ENCODE data around the gene AP2A1. TPM values are rescaled to one million over a fixed set of nuclear protein-coding genes. Genes with fewer than 3 reads are reported as not detected.
"Not testable (repeated sequence)": the region's sequence is repeated elsewhere in the genome, so short reads cannot be mapped to it uniquely, and the experiment has no call there.

Gene AP2A1
- total RNA-seq, 2 experiments from 2014 or later, result 78.0 to 79.2 TPM

DNA sequence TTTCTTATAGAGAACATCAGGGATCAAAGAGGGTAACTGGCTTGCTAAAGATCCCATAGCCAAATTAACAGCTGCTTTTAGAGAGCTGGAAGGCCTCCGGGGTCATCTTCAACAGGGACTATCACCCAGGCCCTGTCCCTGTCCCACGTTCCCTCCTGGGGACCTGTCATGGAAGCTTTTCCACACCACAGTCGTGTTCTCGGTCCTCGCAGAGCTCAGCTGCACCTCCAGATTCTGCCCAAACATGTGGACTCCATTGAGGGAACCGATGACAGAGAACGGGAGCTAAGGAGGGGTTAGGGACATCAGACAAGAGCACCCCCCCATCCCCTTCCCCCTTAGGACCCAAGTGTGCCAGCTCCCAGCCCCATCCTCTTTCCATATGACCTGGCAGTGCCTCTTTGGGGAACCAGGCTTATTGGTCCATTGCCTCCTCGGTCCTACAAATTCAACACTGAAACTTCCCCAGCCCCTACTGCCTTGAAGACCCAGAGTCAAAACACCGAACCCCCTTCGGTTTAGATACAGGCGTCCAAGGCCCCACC is 45.7 kb downstream of the AP2A1 start:
- no peak for DNase-seq
- ChIA-PET CTCF (interaction anchor here (1.0 to 1.1 kb wide), 2 partner anchors 9 to 56 kb away, joined by 3 read pairs; no protein-coding TSS in a partner anchor), POLR2A (interaction anchor here (1.0 to 2.0 kb wide), 17 partner anchors 12 to 222 kb away, joined by 3 to 17 read pairs (median 4); partner anchors contain the start of genes AKT1S1, AP2A1, PNKP and PRR12)
- Mint-ChIP-seq H3K4me1 (peaks cover 47% of the 10 kb centered on the region), H3K4me3 (peak overlapping the region; percentile 87), H3K36me3 (ENCODE audit: low read depth) (peaks cover 6% of the 10 kb centered on the region), H3K27ac (peak overlapping the region; percentile 88), H3K9me3 (no peaks in the 10 kb centered on the region), H3K27me3 (no peaks in the 10 kb centered on the region)

DNA sequence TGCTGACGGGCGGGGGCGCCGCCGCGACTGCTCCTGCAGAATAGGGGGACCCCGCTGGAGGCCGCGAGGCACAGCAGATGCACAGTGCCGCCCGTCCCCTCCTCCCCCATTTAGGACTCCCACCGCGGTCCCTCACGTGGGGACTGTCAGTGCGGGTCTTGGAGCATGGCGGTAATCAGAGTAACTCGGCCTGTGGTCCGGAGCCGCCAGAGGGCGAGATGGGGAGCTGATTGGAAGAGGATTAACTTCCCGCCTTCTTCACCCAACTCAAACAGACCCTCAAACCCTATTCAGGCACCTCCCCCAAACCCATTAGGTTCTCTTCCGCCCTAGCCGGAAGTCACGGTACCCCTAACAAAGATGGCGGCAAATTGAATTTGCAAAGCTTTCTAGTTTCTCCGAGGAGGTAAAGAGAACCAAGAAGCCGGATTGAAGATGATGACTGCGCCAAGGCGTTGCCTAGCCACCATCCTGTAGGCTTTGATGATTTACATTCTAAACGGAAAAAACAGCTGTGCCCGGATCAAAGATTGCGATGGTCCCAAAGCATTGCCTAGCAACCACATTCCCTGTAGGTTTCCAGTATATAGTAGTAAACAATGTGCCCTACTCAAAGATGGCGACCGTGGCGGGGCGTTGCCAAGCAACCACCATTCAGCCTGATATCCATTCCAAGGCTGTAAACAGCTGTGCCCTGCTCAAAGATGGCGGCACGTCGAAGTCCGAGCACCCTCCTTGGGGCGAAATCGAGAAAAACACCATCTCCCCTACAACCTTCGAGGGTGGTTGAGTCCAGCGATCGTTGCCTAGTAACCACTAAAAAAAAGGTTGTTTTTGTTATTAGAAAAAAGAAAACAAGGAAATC is 46.4 kb downstream of the AP2A1 start, which contains the start of gene FUZ:
Gene FUZ, minus strand, starts transcription at position 296 of the 865 bp plus-strand sequence. Its CDS starts 186 bp downstream, at position 110.
- Mint-ChIP-seq H3K4me1 (peaks cover 40% of the 10 kb centered on the region), H3K4me3 (peak within 1 kb of the TSS; percentile 87), H3K36me3 (ENCODE audit: low read depth) (peaks cover 2% of the 10 kb centered on the region), H3K9me3 (no peaks in the 10 kb centered on the region), H3K27me3 (no peaks in the 10 kb centered on the region), H3K27ac (peak within 1 kb of the TSS; percentile 88)
- POLR2A ChIA-PET, result interaction anchor here (0.7 to 2.0 kb wide), 22 partner anchors 12 to 223 kb away, joined by 3 to 17 read pairs (median 4); partner anchors contain the start of genes AKT1S1, AP2A1, ATF5 and NUP62
- DNase-seq, result peak; percentile 96
- CTCF ChIA-PET, result interaction anchor here (0.7 to 1.1 kb wide), 3 partner anchors 10 to 56 kb away, joined by 3 read pairs; no protein-coding TSS in a partner anchor

DNA sequence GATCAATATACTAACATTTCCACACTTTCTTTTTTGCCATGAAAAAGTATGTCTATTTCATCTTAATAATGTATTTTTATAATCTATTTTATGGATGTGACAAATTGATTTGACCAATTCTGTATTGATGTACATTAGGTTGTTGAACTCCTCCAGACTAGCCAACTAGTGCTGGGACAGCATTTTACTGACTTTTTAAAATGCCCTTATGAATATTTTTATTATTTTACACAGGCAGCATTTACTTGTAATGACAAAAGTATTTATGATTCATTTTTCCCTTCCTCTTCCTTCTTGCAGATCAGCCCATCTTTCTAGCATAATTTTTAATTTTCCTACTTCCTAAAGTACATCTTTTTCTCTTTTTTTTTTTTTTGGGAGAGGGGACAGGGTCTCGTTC is 47.2 kb downstream of the AP2A1 start:
- CTCF ChIA-PET, result no interaction called here
- DNase-seq, result no peak

GRCh38 chr19:49816590-49816989 is 49.8 kb downstream of the AP2A1 start:
- Mint-ChIP-seq H3K4me1 (peaks cover 46% of the 10 kb centered on the region), H3K36me3 (ENCODE audit: low read depth) (peaks cover 12% of the 10 kb centered on the region), H3K27me3 (no peaks in the 10 kb centered on the region), H3K4me3 (no peak overlapping the region), H3K9me3 (no peaks in the 10 kb centered on the region), H3K27ac (no peak overlapping the region)
- POLR2A ChIA-PET, result no interaction called here
- CTCF ChIA-PET, result no interaction called here
- no peak for DNase-seq

More for the DNA sequence above, 47.2 kb downstream of the AP2A1 start:
- Mint-ChIP-seq H3K4me3 (peak overlapping the region; percentile 87), H3K4me1 (peaks cover 41% of the 10 kb centered on the region), H3K36me3 (ENCODE audit: low read depth) (peaks cover 3% of the 10 kb centered on the region), H3K27ac (no peak overlapping the region), H3K9me3 (no peaks in the 10 kb centered on the region), H3K27me3 (no peaks in the 10 kb centered on the region)
- POLR2A ChIA-PET, result interaction anchor here (1.1 to 2.0 kb wide), 10 partner anchors 37 to 223 kb away, joined by 3 to 17 read pairs (median 5); partner anchors contain the start of genes AKT1S1, ATF5, NUP62 and PRR12

DNA sequence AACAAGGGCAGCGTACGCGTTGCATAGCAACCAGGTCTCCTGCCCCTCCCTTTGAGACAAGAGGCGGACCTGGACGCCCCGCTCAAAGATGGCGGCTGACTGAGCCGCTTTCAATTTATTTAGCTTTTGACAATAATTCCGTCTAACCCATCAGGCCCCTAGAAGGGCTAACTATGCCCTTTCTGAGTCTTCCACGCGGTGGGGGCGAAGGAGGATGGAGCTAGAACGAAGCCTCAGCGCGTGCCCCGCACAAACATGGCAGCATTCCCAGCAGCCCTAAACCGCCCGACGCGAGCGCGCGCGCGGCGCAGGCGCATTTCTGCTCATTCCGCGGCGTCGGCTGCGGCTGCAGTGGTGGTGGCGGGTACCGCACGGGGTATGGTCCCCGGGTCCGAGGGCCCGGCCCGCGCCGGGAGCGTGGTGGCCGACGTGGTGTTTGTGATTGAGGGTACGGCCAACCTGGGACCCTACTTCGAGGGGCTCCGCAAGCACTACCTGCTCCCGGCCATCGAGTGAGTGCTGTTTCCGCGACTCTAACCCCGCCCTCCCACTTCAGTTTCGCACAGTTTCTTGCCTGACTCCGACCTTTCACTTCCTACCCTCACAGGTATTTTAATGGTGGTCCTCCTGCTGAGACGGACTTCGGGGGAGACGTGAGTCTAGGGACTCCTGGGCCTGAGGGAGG is 51.3 kb downstream of the AP2A1 start, which contains the start of gene MED25:
Gene MED25, plus strand, starts transcription at position 326 of the 685 bp plus-strand sequence. Its CDS starts 53 bp downstream, at position 379.
- ChIA-PET CTCF (interaction anchor here (1.0 kb wide), 1 partner anchor 30 kb away, joined by 4 read pairs; no protein-coding TSS in a partner anchor), POLR2A (interaction anchor here (0.6 to 2.5 kb wide), 8 partner anchors 9 to 112 kb away, joined by 3 to 22 read pairs (median 4); partner anchors contain the start of genes AKT1S1, AP2A1, NUP62 and PTOV1)
- peak within 1 kb of the TSS; percentile 93 for H3K27ac Mint-ChIP-seq

DNA sequence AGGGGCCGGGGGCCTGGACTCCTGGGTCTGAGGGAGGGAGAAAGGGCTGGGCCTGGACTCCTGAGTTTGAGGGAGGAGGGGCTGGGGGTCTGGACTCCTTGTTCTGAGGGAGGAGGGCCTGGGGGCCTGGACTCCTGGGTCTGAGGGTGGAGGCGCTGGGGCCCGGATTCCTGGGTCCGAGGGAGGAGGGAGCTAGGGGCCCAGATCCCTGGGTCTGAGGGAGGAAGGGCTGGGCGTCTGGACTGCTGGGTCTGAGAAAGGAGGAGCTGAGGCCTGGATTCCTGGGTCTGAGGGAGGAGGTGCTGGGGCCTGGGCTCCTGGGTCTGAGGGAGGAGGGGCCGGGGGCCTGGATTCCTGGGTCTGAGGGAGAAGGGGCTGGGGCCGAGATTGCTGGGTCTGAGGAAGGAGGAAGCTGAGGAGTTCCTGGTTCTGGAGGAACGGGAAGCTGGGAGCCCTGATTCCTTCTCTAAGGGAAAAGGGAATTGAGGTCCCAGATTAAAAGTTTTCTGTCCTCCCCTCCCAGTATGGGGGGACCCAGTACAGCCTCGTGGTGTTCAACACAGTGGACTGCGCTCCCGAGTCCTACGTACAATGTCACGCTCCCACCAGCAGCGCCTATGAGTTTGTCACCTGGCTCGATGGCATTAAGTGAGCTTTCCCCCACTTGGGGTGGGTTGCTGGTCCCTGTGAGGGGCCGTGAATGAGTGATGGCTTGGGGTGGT is 52.0 kb downstream of the AP2A1 start:
- no peak for DNase-seq
- H3K27me3 Mint-ChIP-seq, result no peaks in the 10 kb centered on the region
- peak overlapping the region; percentile 86 for H3K4me3 Mint-ChIP-seq
- H3K9me3 Mint-ChIP-seq, result no peaks in the 10 kb centered on the region
- ChIA-PET CTCF (no interaction called here), POLR2A (interaction anchor here (0.8 to 2.5 kb wide), 8 partner anchors 9 to 58 kb away, joined by 3 to 22 read pairs (median 4); partner anchors contain the start of genes AKT1S1, PTOV1 and TBC1D17)
- H3K36me3 Mint-ChIP-seq (ENCODE audit: low read depth), result peaks cover 21% of the 10 kb centered on the region
- peak overlapping the region; percentile 93 for H3K27ac Mint-ChIP-seq
- peaks cover 30% of the 10 kb centered on the region for H3K4me1 Mint-ChIP-seq

More for the DNA sequence above, 51.3 kb downstream of the AP2A1 start, which contains the start of gene MED25:
- peak; percentile 89 for DNase-seq
- H3K36me3 Mint-ChIP-seq (ENCODE audit: low read depth), result peaks cover 15% of the 10 kb centered on the region
- H3K4me1 Mint-ChIP-seq, result peaks cover 36% of the 10 kb centered on the region
- H3K4me3 Mint-ChIP-seq, result peak within 1 kb of the TSS; percentile 86
- H3K9me3 Mint-ChIP-seq, result no peaks in the 10 kb centered on the region
- H3K27me3 Mint-ChIP-seq, result no peaks in the 10 kb centered on the region

DNA sequence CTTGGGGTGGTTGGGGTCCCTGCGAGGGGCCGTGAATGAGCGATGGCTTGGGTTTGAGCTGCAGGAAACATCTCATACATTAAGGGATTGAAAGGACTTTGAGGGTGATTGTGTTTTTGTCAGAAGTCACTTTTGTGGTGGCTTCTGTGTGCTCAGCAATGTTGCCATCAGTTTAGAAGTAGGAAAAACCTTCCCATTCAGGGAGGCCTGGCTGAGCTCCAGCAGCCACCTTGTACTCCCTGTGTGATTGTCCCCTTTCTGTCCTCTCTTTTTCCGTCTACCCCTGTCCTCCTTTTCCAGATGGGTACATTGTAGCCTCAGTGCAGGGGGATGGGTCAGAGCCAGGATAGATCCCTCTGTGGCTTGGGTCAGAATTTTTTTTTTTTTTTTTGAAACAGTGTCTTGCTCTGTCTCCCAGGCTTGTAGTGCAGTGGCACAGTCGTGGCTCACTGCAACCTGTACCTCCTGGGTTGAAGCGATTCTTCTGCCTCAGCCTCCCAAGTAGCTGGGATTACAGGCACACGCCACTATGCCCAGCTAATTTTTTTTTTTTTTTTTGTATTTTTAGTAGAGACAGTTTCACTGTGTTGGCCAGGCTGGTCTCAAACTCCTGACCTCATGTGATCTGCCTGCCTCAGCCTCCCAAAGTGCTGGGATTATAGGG is 52.8 kb downstream of the AP2A1 start:
- Mint-ChIP-seq H3K27ac (peak overlapping the region; percentile 93), H3K4me1 (peaks cover 24% of the 10 kb centered on the region), H3K36me3 (ENCODE audit: low read depth) (peaks cover 25% of the 10 kb centered on the region), H3K4me3 (peak overlapping the region; percentile 86)
- DNase-seq, H3K9me3 Mint-ChIP-seq, CTCF ChIA-PET, H3K27me3 Mint-ChIP-seq: not testable (repeated sequence)
- POLR2A ChIA-PET, result interaction anchor here (0.8 to 2.5 kb wide), 7 partner anchors 10 to 57 kb away, joined by 3 to 22 read pairs (median 4); partner anchors contain the start of genes AKT1S1, PTOV1 and TBC1D17

DNA sequence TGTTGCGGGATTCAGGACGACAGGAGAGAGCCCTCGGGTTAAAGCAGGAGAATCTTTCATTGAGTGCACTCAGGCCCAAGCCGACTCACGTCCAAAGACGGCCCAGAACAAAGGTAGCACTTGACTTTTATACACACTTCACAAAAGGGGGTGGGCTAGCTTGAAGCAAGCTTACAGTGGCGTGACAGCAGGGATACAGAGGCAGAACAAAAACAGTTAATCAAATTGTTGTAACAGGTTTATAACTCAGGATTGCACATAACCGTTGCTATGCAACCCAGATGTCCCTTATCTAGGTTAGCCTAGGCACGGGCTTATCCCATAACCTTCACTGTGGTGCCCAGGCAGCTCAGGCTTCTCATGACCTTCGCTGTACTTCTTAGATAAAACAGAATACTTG is 53.3 kb downstream of the AP2A1 start:
- no peaks in the 10 kb centered on the region for H3K9me3 Mint-ChIP-seq

DNA sequence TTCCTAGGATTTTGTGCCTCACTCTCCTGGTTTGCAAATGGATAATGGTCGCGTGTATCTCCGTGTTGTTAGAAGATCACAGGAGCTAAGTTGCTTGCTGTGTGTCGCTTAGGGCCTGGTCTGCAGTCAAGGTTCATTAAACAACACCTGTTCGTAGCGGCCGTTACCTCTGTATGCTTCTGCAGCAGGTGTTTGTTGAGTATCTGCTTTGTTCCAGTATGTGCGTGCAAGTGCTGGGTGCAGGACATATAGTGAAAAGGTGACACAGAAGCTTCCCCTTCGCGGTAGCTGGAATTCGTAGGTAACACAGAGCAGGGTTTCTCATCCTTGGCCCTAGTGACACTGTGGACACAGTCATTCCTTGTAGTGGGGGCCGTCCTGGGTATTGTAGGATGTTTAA is 56.7 kb downstream of the AP2A1 start:
- H3K9me3 Mint-ChIP-seq, result no peaks in the 10 kb centered on the region
- no peak for DNase-seq
- peaks cover 18% of the 10 kb centered on the region for H3K4me1 Mint-ChIP-seq
- H3K36me3 Mint-ChIP-seq (ENCODE audit: low read depth), result peaks cover 30% of the 10 kb centered on the region
- ChIA-PET POLR2A (no interaction called here), CTCF (no interaction called here)
- no peak overlapping the region for H3K27ac Mint-ChIP-seq
- H3K27me3 Mint-ChIP-seq, result no peaks in the 10 kb centered on the region
- H3K4me3 Mint-ChIP-seq, result no peak overlapping the region

More for the DNA sequence above, 53.3 kb downstream of the AP2A1 start:
- H3K36me3 Mint-ChIP-seq (ENCODE audit: low read depth), result peaks cover 25% of the 10 kb centered on the region
- H3K4me1 Mint-ChIP-seq, result peaks cover 24% of the 10 kb centered on the region
- no peak for DNase-seq
- ChIA-PET CTCF (no interaction called here), POLR2A (no interaction called here)
- H3K27ac Mint-ChIP-seq, result no peak overlapping the region
- H3K27me3 Mint-ChIP-seq, result no peaks in the 10 kb centered on the region
- no peak overlapping the region for H3K4me3 Mint-ChIP-seq

DNA sequence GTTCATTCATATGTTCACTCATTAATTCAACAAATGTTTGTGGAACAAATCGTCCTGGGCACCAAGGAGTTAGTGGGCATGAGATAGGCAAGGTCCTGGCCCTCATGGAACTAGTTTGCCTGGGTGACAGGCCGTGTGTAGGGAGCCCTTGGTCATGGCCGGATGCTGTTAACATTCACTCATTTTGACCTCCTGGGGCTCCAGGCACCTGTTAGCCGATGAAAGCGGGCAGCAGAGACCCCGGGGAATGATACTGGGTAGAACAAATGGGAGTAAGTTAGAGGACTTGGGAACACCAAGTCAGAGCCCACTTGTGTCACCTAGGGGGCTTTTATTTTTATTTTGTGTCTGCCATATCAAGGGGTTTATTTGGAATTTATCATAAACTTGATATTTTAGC is 57.9 kb downstream of the AP2A1 start:
- CTCF ChIA-PET, result no interaction called here
- Mint-ChIP-seq H3K9me3 (no peaks in the 10 kb centered on the region), H3K4me3 (no peak overlapping the region), H3K27me3 (no peaks in the 10 kb centered on the region), H3K27ac (no peak overlapping the region), H3K4me1 (peaks cover 6% of the 10 kb centered on the region), H3K36me3 (ENCODE audit: low read depth) (peaks cover 25% of the 10 kb centered on the region)
- no peak for DNase-seq
- POLR2A ChIA-PET, result no interaction called here

DNA sequence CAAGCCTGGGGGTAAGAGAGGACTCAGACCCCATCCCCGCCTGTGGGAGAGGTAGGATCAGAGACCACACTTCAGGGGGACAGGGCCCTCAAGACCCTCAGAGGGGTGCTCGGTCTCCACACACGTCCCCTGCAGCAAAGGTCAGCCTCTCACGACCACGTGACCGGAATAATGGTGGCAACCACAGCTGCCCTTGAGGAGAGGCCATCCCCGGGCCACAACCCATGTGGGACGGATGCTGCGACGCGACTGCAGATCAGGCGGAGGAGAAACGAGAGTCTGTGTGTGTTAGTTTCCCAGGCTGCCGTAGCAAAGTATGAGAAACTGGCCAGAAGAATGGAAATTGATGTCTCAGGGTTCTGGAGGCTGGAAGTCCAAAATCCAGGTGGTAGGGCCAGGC is 60.2 kb downstream of the AP2A1 start:
- Mint-ChIP-seq H3K36me3 (ENCODE audit: low read depth) (peaks cover 25% of the 10 kb centered on the region), H3K9me3 (no peaks in the 10 kb centered on the region), H3K27ac (no peak overlapping the region), H3K4me1 (peaks cover under 1% of the 10 kb centered on the region), H3K27me3 (no peaks in the 10 kb centered on the region), H3K4me3 (no peak overlapping the region)
- ChIA-PET CTCF (no interaction called here), POLR2A (no interaction called here)
- DNase-seq, result no peak
